ENCODE measurements around the gene STPG2.
"Not testable (repeated sequence)": the region's sequence is repeated elsewhere in the genome, so short reads cannot be mapped to it uniquely, and the experiment has no call there.

STPG2 gene

DNA sequence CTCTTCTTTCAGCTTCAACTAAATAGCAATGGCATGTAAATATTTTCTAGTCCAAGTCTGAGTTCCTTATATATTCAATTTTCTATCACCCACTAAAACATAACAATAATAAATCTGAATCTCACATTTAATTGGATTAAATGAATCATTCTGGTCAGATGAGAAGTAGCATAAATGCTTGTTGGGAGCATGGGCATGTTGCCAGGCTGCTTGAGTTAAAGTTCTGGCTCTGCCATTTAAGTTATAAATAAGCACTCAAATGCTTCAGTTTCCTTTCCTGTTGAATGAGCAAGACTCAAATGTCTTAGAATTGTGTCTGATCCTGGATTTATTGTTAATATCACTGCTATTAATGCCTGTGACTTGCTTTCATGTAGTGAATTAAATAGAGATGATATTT, 496.3 kb downstream of the STPG2 start:
- DNase-seq (ENCODE audit: low read depth in 2 of 3, low spot score in 1 of 3): no peak

DNA sequence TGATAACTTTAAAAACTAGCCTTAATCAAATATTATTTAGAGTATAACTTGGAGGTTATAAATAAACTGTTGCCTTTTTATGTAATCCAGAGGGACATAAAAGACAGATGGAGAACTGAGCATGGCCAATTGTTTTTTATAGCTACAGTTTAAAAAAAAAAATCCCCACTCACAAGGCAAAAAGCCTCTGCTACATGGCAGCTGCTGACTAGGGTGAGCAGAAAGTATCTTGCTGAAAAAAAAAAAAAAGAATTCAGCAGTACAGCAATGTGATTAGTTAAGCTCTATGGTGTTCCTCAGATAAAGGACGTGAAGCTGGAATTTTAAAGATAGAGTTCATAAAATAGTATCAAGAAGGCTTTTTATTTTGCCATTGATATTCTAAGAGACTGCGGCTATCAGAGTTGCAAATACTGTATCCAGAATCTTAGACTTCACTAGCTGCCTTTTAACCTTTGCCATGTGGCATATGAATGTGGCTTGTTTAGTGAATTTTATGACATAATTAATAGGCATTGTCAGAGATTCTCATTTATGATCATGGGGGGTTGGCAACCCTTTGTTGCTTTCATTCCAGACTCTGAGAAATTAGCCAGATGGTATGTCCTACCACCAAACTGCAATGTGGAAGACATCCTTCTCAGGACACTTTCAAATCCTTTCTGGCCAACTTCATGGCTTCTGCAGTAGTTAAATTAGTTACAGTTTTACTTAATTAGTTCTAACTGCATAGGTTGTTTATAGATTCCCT, 498.0 kb downstream of the STPG2 start:
- no peak for DNase-seq (ENCODE audit: low read depth in 2 of 3, low spot score in 1 of 3)

DNA sequence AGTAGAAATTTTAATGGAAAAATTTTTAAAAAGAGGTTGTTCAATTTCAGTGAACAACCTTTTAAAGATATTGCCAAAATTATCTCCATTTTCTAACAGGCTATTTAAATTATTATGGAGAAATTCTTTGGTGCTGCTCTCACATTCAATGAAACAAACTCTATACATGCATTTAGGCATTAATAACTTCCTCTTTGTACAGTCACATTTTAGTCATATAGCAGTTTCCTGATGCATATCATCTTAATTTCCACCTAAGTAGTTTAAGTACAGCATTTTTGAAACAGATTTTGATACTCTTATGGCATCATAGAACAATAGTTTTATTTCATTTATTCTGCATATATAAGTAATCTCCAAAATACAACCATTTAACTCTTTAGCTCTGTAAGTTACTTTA, 500.1 kb downstream of the STPG2 start:
- DNase-seq (ENCODE audit: low read depth in 2 of 3, low spot score in 1 of 3): no peak

DNA sequence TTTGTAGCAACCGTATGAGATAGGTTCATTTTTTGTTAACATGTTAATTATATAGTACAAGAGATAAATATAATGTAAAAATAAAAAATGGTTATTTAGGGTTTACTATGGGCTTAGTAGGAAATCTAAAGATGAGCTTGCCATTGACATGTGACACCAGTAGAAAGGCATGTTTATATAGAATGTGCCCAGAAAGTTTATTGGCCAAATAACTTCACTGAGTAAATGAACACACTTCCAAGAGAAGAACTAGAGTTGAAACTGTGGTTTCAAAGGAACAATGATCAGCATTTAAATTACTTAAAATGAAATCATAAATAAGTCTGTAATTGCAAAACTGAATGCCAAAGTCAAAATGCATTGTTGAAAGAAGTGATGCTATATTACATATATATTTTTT, 503.3 kb downstream of the STPG2 start:
- DNase-seq (ENCODE audit: low read depth in 2 of 3, low spot score in 1 of 3): no peak

DNA sequence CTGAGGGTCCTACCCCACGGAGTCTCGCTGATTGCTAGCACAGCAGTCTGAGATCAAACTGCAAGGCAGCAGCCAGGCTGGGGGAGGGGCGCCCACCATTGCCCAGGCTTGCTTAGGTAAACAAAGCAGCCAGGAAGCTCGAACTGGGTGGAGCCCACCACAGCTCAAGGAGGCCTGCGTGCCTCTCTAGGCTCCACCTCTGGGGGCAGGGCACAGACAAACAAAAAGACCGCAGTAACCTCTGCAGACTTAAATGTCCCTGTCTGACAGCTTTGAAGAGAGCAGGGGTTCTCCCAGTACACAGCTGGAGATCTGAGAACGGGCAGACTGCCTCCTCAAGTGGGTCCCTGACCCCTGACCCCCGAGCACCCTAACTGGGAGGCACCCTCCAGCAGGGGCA, 509.4 kb downstream of the STPG2 start:
- not testable (repeated sequence) for DNase-seq (ENCODE audit: low read depth in 2 of 3, low spot score in 1 of 3)

DNA sequence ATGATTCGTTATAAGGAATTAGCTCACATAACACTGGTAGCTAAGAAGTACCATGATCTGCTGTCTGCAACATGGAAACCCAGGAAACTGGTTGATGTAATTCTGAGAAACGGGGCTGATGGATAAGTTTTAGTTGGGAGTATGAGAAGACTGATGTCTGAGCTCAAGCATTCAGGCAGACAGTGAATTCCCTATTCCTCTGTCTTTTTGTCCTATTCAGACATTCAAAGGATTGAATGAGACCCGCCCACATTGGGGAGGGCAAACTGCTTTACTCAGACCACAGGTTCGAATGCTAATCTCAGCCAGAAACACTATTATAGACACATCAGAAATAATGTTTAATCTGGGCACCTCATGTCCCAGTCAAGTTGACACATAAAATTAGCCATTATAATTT, 515.5 kb downstream of the STPG2 start:
- no peak for DNase-seq (ENCODE audit: low read depth in 2 of 3, low spot score in 1 of 3)

DNA sequence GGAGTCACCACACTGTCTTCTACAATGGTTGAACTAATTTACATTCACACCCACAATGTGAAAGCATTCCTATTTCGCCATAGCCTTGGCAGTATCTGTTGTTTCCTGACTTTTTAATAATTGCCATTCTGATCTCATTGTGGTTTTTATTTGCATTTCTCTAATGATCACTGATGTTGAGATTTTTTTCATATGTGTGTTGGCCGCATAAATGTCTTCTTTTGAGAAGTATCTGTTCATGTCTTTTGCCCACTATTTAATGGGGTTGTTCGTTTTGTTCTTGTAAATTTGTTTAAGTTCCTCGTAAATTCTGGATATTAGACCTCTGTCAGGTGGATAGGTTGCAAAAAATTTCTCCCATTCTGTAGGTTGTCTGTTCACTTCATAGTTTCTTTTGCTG, 519.1 kb downstream of the STPG2 start:
- no peak for DNase-seq (ENCODE audit: low read depth in 2 of 3, low spot score in 1 of 3)

DNA sequence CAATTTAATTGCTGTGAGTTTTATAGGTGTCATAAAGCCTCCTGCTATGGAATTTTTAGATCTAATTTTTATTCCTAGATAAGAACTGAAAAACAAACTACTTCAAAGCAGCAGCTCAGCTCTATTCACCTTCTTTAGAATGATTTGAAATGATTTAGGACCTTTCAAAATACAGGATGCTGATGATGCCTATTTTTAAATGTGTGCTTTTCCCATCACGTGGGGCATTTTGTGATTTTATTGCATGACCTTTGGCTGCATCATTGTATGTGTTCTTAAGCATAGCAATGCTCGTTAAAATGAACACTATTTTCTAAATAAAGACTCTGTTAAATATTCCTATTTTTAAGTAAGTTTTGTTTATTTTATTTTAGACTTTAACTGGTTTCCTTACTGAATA, 537.3 kb downstream of the STPG2 start:
- no peak for DNase-seq (ENCODE audit: low read depth in 2 of 3, low spot score in 1 of 3)

DNA sequence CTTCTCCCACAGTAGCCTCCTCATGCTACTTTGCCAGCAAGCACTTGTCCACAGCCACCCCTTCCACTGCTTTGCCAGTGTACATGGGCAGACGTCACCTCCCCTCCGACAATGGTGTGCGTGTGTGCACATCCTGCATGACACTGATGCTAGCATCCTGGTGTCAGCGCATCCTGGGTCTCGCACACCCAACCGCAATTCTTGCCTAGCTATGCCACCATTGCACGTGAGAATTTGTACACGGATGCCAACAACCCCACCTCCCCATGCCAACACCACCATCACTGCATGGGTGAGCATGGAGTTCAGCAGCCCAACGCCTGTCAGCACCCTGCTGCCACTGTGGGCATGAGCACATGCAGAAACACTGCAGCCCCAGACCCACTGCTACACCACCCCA, 550.0 kb downstream of the STPG2 start:
- no peak for DNase-seq (ENCODE audit: low read depth in 2 of 3, low spot score in 1 of 3)

DNA sequence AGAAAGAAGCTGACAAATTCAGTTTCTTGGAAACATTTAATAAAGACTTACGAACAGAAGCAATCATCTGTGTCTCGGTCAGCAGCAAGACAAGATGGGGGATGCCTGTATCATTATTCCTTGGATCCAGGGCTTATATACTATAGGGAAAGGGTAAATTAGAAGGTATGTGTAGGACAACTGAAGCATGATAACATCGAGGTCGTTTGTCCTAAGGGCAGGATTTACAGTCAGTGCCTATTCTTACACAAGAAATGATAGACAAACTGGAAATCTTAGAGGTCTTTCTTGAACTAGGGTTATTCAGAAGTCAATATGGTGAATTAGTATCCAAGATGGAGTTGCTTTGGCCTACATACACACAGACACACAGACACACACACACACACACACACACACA, 553.0 kb downstream of the STPG2 start:
- no peak for DNase-seq (ENCODE audit: low read depth in 2 of 3, low spot score in 1 of 3)

DNA sequence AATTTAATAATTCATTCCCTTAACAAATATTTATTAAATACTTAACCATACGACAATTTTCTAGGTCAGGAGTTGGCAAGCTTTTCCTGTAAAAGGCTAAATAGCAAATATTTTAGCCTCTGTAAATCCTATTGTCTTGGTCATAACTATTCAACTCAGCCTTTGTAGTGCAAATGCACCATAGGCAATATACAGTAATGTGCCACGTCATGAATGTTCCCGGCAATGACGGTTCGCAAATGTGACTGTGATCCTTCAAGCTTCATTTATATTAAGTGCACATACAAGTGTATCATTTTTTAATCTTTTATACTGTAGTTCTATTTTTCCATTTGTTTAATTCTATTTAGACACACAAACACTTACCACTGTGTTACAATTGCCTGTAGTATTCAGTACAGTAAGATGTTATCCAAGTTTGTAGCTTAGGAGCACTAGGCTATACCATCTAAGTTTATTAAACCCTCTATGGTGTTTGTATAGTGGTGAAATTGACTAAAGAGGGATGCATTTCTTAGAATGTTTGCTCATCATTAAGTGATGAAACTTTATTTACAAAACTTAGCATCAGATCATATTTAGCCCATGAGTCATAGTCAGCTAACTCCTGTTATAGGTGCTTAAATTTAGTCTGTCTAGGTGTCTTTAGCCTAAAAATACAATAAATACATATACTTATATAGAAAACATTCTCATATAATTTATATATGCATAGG, 553.6 kb downstream of the STPG2 start:
- no peak for DNase-seq (ENCODE audit: low read depth in 2 of 3, low spot score in 1 of 3)

DNA sequence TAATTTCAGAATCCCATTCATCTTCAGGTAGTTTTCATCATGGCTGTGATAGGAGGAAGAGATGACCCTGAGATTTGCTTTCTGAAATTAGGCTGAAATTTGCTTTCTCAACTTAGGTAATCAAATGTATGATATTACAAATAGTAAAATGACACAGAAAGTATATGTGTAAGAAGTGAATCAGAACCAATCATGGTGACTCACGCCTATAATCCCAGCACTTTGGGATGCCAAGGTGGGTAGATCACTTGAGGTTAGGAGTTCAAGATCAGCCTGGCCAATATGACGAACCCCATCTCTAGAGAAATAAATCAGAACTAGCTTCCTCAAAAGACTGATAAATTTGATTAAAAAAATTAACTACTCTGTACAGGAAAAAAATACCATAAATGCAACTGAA, 555.4 kb downstream of the STPG2 start:
- no peak for DNase-seq (ENCODE audit: low read depth in 2 of 3, low spot score in 1 of 3)

DNA sequence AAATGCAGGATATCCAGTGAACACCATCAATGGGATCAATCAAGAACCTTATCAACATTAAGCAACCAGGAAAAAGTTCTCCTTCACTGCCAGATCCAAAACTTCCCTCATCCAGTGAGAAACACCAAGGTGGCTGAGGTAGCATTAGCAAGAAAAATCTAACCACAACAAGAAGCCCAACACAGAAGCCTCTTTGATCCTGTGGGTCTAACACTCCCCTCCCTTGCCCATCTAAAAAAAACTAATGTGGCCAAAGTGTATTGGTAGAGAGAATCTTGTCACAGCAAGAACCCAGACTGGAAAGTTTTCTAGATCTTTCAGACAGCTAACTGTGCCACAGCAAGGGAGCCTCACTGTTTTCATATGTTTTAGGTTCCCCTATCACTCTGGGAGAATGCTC, 558.0 kb downstream of the STPG2 start:
- DNase-seq (ENCODE audit: low read depth in 2 of 3, low spot score in 1 of 3): no peak

DNA sequence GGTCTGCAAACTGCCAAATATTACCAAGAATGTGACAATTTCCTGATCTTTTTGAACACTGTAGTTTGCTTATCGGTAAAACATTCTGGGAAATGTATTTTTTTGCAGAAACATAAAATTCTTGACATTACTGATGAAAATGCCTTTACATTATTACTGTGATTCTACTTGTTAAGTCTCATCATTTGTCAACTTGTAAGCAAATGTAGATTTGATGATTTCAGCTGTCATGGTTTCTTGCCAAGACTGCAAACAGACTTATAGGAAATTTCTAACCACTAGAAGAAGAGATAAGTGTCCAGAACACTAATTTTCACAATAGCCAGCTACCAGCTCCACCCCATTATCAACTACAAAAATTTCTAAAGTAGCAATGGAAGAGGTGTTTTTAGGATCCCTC, 560.4 kb downstream of the STPG2 start:
- DNase-seq (ENCODE audit: low read depth in 2 of 3, low spot score in 1 of 3): no peak

DNA sequence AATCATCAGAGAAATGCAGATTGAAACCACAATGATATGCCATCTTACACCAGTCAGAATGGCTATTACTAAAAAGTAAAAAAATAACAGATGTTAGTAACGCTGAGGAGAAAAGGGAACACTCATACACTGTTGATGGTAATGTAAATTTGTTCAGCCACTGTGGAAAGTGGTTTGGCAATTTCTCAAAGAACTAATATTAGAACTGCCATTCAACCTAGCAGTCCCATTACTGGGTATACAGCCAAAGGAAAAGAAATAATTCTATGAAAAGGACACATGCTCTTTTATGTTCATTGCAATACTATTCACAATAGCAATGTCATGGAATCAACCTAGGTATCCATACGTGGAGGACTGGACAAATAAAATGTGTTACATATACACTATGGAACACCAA, 566.3 kb downstream of the STPG2 start:
- no peak for DNase-seq (ENCODE audit: low read depth in 2 of 3, low spot score in 1 of 3)

DNA sequence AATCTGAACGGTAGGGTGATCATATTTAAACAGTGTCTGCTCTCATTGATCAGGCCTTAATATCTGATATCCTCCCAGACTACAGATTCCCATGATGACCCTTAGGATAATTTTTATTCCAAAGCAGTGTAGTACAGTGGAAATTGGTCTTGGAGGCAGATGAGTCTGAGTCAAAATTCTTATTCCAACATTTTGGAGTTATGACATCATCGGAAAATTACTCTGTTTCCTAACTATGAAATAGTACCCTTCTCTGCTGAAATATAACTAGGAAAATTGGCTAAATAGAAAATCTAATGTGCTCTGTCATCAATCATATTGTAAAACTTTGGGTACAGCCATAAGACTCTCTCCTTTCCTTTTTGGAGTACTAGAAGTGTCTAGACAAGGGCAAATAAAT, 583.3 kb downstream of the STPG2 start:
- no peak for DNase-seq (ENCODE audit: low read depth in 2 of 3, low spot score in 1 of 3)

DNA sequence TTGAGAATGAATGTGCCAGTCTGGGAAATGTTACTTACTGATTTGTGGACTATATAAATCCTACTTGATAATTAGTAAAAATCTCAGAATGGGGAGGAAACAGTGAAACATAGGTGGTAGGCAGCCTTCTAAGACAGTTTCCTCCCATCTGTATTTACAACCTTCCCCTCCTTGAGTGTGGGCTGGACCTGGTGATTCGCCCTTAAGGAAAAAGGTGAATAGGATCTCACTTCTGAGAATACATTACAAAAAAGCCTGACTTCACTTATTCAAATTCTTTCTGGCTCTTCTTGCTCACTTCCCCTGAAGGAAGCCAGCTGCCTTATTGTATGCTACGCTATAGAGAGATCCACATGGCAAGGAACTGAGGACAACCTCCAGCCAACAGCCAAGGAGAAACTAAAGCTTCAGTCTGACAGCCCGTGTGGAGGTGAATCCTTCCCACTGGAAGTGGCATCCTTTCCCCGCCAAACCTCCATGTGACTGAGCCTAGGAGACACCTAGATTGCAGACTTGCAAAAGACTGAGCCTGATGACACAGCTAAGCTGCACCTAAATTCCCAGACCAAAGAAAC, 585.0 kb downstream of the STPG2 start:
- DNase-seq (ENCODE audit: low read depth in 2 of 3, low spot score in 1 of 3): no peak

DNA sequence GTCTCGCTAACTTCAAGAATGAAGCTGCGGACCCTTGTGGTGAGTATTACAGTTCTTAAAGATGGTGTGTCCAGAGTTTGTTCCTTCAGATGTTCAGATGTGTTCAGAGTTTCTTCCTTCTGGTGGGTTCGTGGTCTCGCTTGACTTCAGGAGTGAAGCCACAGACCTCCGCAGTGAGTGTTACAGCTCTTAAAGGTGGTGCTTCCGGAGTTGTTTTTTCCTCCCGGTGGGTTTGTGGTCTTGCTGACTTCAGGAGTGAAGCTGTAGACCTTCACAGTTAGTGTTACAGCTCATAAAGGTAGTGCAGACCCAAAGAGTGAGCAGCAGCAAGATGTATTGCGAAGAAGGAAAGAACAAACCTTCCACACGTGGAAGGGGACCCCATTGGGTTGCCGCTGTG, 592.6 kb downstream of the STPG2 start:
- DNase-seq (ENCODE audit: low read depth in 2 of 3, low spot score in 1 of 3): not testable (repeated sequence)

DNA sequence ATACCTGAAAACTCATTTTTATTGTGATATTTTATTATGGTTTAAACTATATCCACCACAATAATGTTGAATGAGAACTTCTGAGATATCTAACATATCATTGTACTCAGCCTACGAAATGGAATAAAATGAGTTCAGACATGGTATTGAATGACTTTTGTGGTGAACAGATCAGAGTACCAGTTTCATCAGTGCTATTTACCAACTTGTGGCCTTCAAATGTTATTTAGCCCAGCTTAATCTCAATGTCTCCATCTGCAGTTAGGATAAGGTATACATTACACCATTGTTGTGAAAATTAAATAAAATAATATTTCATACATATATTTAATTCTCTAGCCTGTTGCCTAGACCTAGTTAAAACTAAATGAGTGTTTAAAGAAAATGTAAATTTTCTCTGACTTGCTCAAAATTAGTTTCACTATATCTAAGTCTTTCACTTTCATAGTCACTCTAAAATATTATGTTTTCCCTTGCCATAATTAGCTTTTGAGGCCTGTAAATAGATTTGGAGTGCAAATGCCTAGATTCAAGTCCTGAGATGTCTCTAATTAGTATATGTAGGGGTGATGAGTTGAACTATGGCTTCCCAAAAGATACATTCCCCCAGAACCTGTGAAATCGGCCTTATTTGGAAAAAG, 594.2 kb downstream of the STPG2 start:
- DNase-seq (ENCODE audit: low read depth in 2 of 3, low spot score in 1 of 3): no peak

DNA sequence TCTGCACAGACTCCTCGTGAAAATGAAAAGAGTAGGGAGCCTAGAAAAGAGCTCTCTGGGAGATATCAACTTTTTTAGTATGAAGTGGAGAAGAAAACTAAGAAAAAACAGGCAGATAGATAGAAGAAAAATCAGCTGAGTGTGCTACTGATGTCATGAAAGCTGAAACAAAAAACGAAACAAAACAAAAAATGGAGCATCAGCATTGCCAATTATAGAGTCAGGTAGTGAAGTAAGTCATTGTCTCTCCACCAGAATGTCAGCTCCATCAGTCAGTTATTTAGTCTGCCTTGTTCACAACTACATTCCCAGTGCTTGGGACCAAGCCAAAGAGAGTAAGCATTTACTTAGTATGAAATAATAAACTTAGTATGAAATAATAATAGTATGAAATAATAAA, 595.1 kb downstream of the STPG2 start:
- DNase-seq (ENCODE audit: low read depth in 2 of 3, low spot score in 1 of 3): no peak

DNA sequence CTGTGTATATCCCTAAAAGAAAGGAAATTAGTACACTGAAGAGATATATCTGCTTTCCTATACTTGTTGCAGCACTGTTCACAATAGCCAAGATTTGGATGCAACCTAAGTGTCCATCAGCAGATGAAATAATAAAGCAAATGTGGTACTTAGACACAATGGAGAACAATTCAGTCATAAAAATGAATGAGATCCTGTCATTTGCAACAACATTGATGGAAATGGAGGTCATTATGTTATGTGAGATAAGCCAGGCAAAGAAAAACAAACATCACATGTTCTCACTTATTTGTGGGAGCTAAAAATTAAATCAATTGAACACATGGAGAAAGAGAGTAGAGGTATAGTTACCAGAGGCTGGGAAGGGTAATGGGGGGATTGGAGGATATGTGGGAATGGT, 611.9 kb downstream of the STPG2 start:
- no peak for DNase-seq (ENCODE audit: low read depth in 2 of 3, low spot score in 1 of 3)

DNA sequence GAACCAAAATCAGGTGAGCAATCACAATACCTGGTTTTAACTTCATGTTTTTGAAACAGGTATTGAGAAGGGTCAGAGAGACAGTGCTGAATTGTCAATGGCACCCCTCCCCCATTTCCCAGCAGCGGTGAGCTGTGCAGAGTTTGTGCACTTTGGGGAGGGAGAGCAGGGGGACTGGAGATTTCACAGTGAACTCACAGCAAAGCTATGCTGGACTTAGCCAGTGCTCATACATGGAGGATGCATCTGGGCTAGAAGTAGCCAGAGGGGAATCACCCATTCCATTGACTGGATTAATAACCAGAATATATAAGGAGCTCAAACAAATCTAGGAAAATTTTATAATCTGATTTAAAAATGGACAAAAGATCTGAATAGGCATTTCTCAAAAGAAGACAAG, 612.6 kb downstream of the STPG2 start:
- no peak for DNase-seq (ENCODE audit: low read depth in 2 of 3, low spot score in 1 of 3)
